HG02798 (cell line): Measurements from ENCODE around the gene SH3GL3.

ENCODE experiments used
- ATAC-seq: cut with Tn5 transposase; IDR thresholded peaks from one replicate; pipeline ENCODE4 v1.9.1; 2021; ENCODE audit warnings: mild to moderate bottlenecking; ENCODE audit not compliant: unreplicated experiment, poor library complexity

The SH3GL3 gene

GRCh38 chr15:83458381-83458780 is 11.2 kb downstream of the SH3GL3 start:
- ATAC-seq: no peak

GRCh38 chr15:83462026-83462425 is 14.9 kb downstream of the SH3GL3 start:
- ATAC-seq: no peak

GRCh38 chr15:83462953-83463433 is 15.9 kb downstream of the SH3GL3 start:
- no peak for ATAC-seq

GRCh38 chr15:83470887-83471286 is 23.7 kb downstream of the SH3GL3 start:
- ATAC-seq: no peak

GRCh38 chr15:83471307-83471866 is 24.2 kb downstream of the SH3GL3 start:
- no peak for ATAC-seq

- no peak for ATAC-seq
These were observed 25.0 kb downstream of the SH3GL3 start for GRCh38 chr15:83472151-83472550.

- no peak for ATAC-seq
These were observed 25.7 kb downstream of the SH3GL3 start for GRCh38 chr15:83472797-83473196.

- no peak for ATAC-seq
These were observed 27.4 kb downstream of the SH3GL3 start for GRCh38 chr15:83474578-83474977.

- no peak for ATAC-seq
These were observed 28.4 kb downstream of the SH3GL3 start for GRCh38 chr15:83475551-83475950.

- no peak for ATAC-seq
These were observed 28.9 kb downstream of the SH3GL3 start for GRCh38 chr15:83476066-83476465.

GRCh38 chr15:83476708-83477107 is 29.6 kb downstream of the SH3GL3 start:
- ATAC-seq: no peak

- ATAC-seq: no peak
These were observed 30.1 kb downstream of the SH3GL3 start for GRCh38 chr15:83477172-83477807.

- ATAC-seq: no peak
These were observed 30.8 kb downstream of the SH3GL3 start for GRCh38 chr15:83477808-83478537.

- ATAC-seq: no peak
These were observed 36.5 kb downstream of the SH3GL3 start for GRCh38 chr15:83483612-83484011.

GRCh38 chr15:83484636-83485035 is 37.5 kb downstream of the SH3GL3 start:
- ATAC-seq: no peak

GRCh38 chr15:83486363-83486762 is 39.2 kb downstream of the SH3GL3 start:
- no peak for ATAC-seq

GRCh38 chr15:83487519-83487918 is 40.4 kb downstream of the SH3GL3 start:
- no peak for ATAC-seq

- no peak for ATAC-seq
These were observed 42.5 kb downstream of the SH3GL3 start for GRCh38 chr15:83489690-83490089.

- ATAC-seq: no peak
These were observed 44.3 kb downstream of the SH3GL3 start for GRCh38 chr15:83491486-83491885.

- no peak for ATAC-seq
These were observed 49.6 kb downstream of the SH3GL3 start for GRCh38 chr15:83496766-83497165.

- no peak for ATAC-seq
These were observed 51.2 kb downstream of the SH3GL3 start for GRCh38 chr15:83498374-83498773.

- no peak for ATAC-seq
These were observed 51.7 kb downstream of the SH3GL3 start for GRCh38 chr15:83498801-83499200.
